Esophagus squamous epithelium (tissue), 4 donors: ENCODE results near the gene ASIC1.

Experiments
- POLR2A ChIP-seq, 4 donors: fragments of 450-650 bp; IDR thresholded peaks; one replicate each; pipeline ENCODE4 v1.6.1; 2017; ENCODE audit warnings: antibody characterized with exemption in 4 of 4, mild to moderate bottlenecking in 4 of 4, moderate library complexity in 3 of 4
- TF ChIP-seq, protein P1 (sequence below), 6 experiments: fragments of 450-650 bp in 4 of 6; fragments of 200-600 bp in 2 of 6; sonication (generic) in 2 of 6; IDR thresholded peaks; one replicate each; pipeline ENCODE4 v1.5.1; 2016 to 2019; ENCODE audit warnings: antibody characterized with exemption in 6 of 6, mild to moderate bottlenecking in 4 of 6, moderate library complexity in 4 of 6

DNA sequence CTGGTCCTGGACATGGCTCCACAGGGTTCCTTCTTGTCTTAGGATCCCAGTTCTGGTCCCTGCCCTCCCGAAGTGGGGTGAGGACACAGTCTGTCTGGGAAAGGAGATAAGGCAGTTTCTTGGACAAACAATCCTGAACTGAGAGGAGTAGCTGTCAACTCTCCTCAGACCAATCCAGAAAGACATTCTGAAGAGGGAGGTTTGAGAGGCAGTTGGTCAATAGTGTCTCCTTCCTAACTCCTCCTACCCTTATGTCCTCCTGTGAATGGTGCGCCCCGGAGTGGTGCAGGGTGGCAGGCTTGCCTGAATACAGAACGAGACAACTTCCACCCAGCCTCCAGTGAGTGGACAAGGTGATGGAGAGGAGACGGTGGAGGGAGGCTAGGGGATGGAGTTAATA lies 15.4 kb upstream of the ASIC1 start:
- TF ChIP-seq, protein P1, sequence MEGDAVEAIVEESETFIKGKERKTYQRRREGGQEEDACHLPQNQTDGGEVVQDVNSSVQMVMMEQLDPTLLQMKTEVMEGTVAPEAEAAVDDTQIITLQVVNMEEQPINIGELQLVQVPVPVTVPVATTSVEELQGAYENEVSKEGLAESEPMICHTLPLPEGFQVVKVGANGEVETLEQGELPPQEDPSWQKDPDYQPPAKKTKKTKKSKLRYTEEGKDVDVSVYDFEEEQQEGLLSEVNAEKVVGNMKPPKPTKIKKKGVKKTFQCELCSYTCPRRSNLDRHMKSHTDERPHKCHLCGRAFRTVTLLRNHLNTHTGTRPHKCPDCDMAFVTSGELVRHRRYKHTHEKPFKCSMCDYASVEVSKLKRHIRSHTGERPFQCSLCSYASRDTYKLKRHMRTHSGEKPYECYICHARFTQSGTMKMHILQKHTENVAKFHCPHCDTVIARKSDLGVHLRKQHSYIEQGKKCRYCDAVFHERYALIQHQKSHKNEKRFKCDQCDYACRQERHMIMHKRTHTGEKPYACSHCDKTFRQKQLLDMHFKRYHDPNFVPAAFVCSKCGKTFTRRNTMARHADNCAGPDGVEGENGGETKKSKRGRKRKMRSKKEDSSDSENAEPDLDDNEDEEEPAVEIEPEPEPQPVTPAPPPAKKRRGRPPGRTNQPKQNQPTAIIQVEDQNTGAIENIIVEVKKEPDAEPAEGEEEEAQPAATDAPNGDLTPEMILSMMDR (IDR thresholded peaks at IDR 0.05), result no peak
- TF ChIP-seq POLR2A (IDR thresholded peaks at IDR 0.05), result no peak
